Effector CD8-positive, alpha-beta T cell (primary cell): ENCODE measurements around the gene PPFIA3.

Experiments
- DNase-seq: peaks from one replicate; lab custom pipeline; 2025; lab: John Stamatoyannopoulos, UW

Gene PPFIA3

GRCh38 chr19:49182848-49183375 is 63.6 kb downstream of the PPFIA3 start:
- DNase-seq, result no peak

GRCh38 chr19:49186108-49186507 is 66.8 kb downstream of the PPFIA3 start:
- DNase-seq, result no peak

- no peak for DNase-seq
These were observed 69.4 kb downstream of the PPFIA3 start for GRCh38 chr19:49188626-49189200.

GRCh38 chr19:49189259-49189658 is 69.9 kb downstream of the PPFIA3 start:
- no peak for DNase-seq

- DNase-seq, result no peak
These were observed 71.4 kb downstream of the PPFIA3 start for GRCh38 chr19:49190781-49191180.

- DNase-seq, result no peak
These were observed 74.6 kb downstream of the PPFIA3 start for GRCh38 chr19:49193822-49194394.

- DNase-seq, result no peak
These were observed 75.1 kb downstream of the PPFIA3 start for GRCh38 chr19:49194408-49194807.

GRCh38 chr19:49196527-49197240 is 77.3 kb downstream of the PPFIA3 start:
- no peak for DNase-seq

- no peak for DNase-seq
These were observed 81.0 kb downstream of the PPFIA3 start for GRCh38 chr19:49200238-49200862.
